GM21737 (cell line): ENCODE measurements around the gene TGFB1I1.

ENCODE experiments used
- ATAC-seq: cut with Tn5 transposase; IDR thresholded peaks from one replicate; pipeline ENCODE4 v1.9.1; 2021; ENCODE audit warnings: mild to moderate bottlenecking, moderate library complexity; ENCODE audit not compliant: unreplicated experiment

TGFB1I1 gene

DNA sequence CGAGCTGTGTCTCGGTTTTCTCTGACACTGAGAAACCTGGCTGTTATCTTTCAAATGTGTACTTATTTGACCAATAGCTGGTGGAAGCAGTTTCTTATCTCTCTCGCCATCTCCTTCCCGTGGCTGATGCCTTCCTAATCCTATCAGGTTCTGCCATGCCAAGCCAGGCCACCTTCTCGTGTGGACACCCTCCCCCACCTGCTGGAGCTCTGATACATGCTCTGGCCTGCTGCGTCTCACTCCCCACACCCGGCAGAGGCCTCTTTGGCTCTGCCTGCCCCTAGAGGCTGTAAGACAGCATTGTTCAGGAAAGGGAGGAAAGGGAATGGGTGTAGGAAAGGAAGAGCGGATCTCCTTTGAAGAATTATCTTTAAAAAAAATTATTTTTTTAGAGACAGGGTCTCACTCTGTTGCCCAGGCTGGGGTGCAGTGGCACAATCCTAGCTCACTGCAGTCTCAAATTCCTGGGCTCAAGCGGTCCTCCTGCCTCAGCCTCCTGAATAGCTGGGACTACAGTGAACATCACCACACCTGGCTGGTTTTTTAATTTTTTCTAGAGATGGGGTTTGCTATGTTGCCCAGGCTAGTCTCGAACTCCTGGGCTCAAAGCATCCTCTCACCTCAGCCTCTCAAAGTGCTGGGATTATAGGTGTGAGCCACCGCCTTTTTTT, 20.1 kb upstream of the TGFB1I1 start:
- ATAC-seq: no peak

- ATAC-seq: no peak
These were observed 19.3 kb upstream of the TGFB1I1 start for GRCh38 chr16:31452631-31453106.

- ATAC-seq: no peak
These were observed 18.4 kb upstream of the TGFB1I1 start for GRCh38 chr16:31453255-31454204.

DNA sequence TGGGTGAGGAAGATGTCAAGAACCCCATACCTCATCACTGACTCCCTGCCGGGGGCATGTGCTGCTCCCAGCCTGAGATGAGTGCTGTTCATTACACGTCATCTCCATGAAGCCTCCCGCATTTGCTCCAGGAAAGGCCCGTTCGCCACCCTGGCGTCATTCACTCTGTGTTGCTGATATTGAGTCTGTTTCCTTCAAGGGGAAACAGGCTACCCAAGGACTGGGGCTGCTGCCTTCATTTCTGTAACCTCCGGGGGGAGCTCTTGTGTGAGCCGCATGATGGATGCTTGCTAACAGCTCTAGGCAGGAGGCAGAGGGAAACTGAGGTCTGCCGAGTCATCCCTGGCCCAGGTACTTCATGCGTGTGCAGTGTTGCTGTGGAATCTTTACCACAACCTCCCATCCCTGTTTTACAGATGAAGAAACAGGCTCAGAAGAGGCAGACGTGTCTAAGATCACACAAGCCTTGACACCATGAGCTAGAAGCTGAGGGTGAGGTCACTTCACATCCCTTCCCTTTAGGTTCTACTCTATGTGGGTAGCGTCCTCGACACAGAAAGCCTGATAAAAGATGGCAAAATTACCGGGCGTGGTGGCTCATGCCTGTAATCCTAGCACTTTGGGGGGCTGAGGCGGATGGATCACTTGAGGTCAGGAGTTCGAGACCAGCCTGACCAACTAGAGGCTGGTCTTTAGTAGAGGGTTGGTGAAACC, 16.2 kb upstream of the TGFB1I1 start:
- no peak for ATAC-seq

DNA sequence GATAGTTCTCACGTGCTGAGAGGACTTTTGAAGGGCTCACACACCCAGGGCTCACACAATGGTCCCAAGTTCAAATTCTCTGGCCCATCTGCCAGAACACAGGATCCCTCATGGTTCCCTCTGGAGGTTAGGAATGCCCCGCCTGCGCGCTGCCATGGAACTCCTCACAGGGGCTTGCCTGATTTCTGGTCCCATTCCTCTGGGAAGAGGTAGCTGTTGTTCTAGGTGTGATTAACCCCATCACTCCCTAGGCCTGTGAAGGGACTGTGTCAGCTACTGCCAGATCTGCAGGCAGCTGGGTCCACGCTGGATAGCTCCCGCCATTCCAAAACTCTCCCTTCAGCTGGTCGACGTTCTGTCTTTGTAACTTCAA, 15.0 kb upstream of the TGFB1I1 start:
- no peak for ATAC-seq

DNA sequence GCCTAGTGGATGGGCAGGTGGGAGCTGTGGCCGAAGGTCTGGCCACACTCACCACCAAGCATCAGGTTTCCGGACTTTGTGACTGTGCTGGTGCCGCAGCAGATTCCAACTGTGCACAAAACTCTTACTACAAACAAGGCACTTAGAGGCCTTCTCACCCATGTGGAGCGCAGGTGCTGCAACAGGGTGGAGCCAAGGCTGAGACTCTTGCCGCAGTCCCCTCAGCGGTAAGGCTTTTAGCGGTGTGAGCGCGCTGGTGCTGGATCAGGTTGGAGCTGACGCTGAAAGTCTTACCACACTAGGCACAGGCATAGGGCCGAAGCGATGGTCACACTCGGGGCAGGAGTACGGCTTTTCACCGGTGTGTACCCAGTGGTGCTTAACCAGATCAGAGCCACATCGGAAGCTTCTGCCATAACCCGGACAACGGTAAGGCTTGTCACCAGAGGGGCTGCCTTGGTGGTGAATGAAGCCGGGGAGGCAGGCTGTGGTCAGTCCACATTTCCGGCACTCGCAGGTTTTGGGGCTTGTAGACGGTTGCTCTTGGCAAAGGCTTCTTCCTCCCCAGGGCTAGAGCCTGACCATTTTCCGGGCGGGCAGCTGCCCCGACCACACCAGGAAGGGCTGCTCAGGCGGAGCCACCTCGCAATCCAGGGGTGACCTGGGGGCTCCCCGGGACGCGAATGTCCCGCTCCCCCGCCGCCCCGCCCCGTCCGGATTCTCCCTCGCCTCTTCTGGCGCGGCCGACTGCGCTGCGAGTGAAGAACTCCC, 13.7 kb upstream of the TGFB1I1 start:
- ATAC-seq: no peak

DNA sequence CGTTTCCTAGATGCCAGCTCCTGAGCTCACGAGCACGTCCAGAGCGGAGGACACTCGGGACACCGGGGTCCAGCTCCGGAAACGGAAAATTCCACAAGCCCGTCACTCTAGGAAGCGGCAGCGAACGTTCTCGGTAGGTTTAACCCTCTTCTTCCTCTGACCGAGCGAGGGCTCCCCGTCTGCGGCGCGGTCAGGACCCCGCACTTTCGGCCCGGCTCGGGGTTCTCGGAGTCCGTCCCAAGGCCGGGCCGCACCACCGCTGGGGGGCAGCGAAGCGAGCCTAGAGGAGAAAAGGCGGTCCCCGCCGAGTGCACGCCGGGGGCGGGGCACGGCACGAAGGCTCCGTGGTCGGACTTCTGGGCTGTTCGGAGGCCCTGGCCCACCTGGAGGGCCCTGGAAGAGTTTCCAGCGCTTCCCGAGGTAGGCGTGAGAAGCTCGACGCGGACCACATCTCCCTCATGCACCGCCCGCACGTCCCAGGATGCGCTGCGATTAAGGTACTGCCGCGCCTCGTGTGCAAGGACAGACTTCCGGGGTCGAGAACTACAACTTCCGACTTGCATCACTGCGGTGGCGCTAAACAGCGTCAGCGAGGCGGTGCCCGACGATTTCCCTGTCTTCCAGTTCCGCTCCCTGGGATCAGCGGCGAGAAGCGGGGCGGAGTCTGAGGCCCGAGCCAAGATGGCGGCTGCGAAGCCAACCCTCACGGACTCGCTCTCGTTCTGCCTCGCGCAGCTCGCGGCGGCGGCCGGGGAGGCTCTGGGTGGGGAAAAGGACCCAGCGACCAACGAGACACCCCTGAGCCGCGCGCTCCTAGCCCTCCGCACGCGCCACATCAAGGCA, 12.9 kb upstream of the TGFB1I1 start, which contains the start of gene ARMC5:
TSS of gene ARMC5 (plus strand) at position 658 of the 843 bp plus-strand sequence. CDS start at position 682, 24 bp downstream.
- peak; percentile 73 for ATAC-seq

GRCh38 chr16:31459687-31460581, 12.0 kb upstream of the TGFB1I1 start:
- ATAC-seq: peak; percentile 68

DNA sequence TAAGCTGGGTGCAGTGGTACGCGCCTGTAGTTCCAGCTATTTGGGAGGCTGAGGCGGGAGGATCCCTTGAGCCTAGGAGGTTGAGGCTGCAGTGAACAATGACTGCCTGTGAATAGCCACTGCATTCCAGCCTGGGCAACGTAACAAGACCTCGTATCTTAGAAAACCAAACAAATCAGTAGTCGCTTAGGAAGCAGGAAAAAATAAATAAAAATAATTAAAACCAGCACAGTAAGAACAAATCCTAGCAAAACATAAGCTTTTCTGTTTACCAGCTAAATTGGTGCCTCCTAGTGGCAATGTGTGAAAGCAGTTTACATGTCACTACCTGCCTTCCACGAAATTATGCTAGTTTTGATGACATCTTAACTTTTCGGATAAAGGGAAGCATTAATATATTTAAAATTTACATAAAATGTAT, 11.4 kb upstream of the TGFB1I1 start:
- ATAC-seq: no peak

DNA sequence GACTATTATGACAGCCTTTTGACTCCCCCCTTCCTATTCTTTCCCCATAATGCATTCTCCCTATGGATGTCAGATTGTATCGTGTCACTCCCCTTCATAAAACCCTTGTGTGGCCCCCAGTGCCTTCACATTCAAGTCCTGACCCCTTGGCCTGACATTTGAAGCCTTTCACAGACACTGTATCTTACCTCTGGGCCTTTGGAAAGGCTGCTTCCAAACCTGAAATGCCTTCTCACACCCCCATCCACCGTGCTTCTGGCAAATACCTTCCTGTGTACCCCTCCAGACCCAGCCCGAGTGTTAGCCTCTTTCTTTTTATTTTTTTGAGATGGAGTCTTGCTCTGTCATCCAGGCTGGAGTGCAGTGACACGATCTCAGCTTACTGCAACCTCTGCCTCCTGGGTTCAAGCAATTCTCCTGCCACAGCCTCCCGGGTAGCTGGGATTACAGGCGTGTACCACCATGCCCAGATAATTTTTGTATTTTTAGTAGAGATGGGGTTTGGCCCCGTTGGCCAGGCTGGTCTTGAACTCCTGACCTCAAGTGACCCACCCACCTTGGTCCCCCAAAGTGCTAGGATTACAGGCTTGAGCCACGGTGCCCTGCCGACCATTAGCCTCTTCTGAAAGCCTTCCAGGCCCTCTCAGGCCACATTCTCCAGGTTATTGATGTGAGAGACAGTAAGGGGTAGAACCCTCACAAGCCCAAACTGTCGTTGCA, 10.6 kb upstream of the TGFB1I1 start:
- ATAC-seq: no peak

- no peak for ATAC-seq
These were observed 9.8 kb upstream of the TGFB1I1 start for GRCh38 chr16:31461921-31462804.

DNA sequence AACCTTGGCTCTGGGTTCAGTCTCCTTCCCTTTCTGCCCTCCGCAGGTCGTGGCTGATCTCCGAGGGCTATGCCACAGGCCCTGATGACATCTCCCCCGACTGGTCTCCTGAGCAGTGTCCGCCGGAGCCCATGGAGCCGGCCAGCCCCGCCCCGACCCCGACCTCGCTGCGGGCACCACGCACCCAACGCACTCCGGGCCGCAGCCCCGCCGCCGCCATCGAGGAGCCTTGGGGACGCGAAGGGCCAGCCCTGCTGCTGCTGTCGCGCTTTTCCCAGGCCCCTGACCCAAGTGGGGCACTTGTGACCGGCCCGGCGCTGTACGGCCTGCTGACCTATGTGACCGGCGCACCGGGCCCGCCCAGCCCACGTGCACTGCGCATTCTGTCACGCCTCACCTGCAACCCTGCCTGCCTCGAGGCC, 7.6 kb upstream of the TGFB1I1 start:
- no peak for ATAC-seq

DNA sequence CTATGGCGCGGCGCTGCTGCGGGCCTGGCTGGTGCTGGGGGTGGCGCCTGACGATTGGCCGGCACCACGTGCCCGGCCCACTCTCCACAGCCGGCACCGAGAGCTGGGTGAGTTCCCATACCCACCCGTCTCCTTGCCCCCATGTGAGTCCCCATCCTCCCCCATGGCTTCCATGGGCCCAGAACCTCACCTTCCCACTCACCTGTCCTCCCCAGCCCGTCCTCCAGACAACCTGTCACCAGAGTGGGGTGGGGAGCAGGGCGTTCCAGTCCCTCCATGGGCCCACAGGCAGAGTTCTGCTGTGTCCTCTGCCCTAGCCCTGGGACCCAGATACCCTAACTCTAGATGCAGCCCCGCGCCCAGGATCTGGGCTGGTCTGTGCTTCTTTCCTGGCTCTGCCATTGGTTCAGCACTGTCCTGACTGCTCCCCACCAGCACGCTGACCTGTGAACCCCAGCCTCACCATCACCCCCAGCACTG, 7.1 kb upstream of the TGFB1I1 start:
- ATAC-seq: no peak

DNA sequence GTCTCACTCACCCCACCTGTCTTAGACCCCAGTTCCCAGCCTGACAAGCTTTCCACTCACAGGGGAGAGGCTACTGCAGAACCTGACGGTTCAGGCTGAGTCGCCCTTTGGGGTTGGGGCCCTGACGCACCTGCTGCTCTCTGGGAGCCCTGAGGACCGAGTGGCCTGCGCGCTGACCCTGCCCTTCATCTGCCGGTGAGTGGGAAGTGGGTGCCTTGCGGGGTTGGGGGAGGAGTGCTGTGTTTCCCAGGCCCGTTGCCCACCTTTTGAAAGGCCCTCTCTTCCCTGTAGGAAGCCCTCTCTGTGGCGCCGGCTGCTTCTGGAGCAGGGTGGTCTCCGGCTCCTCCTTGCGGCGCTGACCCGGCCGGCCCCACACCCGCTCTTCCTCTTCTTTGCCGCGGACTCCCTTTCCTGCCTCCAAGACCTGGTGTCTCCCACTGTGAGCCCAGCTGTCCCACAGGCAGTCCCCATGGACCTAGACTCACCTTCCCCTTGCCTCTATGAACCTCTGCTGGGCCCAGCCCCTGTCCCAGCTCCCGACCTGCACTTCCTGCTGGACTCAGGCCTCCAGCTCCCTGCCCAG, 6.1 kb upstream of the TGFB1I1 start:
- ATAC-seq: no peak

- no peak for ATAC-seq
These were observed 5.5 kb upstream of the TGFB1I1 start for GRCh38 chr16:31466381-31466841.

DNA sequence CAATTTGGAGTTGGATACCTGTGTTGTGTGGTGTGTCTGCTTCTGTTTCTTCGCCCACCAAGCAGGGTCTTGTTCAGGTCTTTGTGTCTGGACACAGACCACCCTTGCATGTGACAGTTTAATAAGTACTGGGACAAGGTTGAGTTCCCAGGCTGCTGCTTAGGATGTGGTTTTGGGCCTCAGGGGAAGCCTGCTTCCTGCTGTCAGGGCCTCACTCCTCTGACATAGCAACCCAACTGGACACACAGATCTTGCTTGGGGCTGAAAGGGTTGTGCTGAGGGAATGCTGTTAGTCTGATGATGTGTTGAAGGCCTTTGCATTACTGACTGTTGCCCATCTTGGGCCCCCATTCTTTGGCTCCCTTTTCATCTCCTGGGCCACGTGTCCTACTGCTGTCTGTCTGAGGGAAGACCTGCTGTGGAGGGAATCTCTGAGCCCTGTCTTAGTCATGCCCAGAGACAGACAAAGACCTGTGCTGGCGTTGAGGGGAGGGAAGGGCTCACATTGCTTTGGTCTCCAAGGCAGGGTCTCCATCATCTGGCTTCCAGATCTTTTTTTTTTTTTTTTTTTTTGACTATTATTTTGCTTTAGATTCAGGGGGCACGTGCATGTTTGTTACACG, 4.7 kb upstream of the TGFB1I1 start:
- peak; percentile 66 for ATAC-seq
